Activated naive CD4-positive, alpha-beta T cell treated with anti-CD3 and anti-CD28 coated beads, Interleukin-2, amount 50 U/mL, for 16 hours (primary cell): ENCODE measurements around the gene DDX6.
"Not testable (repeated sequence)": the region's sequence is repeated elsewhere in the genome, so short reads cannot be mapped to it uniquely, and the experiment has no call there.

Source experiments
- DNase-seq: peaks from one replicate; pipeline ENCODE4 v3.0.0-alpha.2; 2020

Gene DDX6

GRCh38 chr11:118791111-118791960 is at the start of gene DDX6:
TSS of gene DDX6 (minus strand) at chr11:118791164. CDS start at chr11:118786251, 4,913 bp downstream.
- DNase-seq, result peak; percentile 91

- no peak for DNase-seq
Measured at GRCh38 chr11:118838905-118839553, 48.1 kb upstream of the DDX6 start.

GRCh38 chr11:118837868-118838267 is 46.9 kb upstream of the DDX6 start:
- no peak for DNase-seq

GRCh38 chr11:118834427-118835028 is 43.6 kb upstream of the DDX6 start:
- DNase-seq, result no peak

GRCh38 chr11:118827118-118827517 is 36.2 kb upstream of the DDX6 start:
- no peak for DNase-seq

GRCh38 chr11:118822936-118823510 is 32.1 kb upstream of the DDX6 start:
- not testable (repeated sequence) for DNase-seq

- DNase-seq, result no peak
Measured at GRCh38 chr11:118820412-118821357, 29.7 kb upstream of the DDX6 start.

GRCh38 chr11:118820025-118820379 is 29.0 kb upstream of the DDX6 start:
- DNase-seq, result not testable (repeated sequence)

- no peak for DNase-seq
Measured at GRCh38 chr11:118819334-118820024, 28.5 kb upstream of the DDX6 start.

- no peak for DNase-seq
Measured at GRCh38 chr11:118818130-118818529, 27.2 kb upstream of the DDX6 start.

- DNase-seq, result no peak
Measured at GRCh38 chr11:118813551-118813950, 22.6 kb upstream of the DDX6 start.

GRCh38 chr11:118812485-118812884 is 21.5 kb upstream of the DDX6 start:
- no peak for DNase-seq

- DNase-seq, result no peak
Measured at GRCh38 chr11:118807800-118808778, 17.1 kb upstream of the DDX6 start.

- no peak for DNase-seq
Measured at GRCh38 chr11:118806400-118806799, 15.4 kb upstream of the DDX6 start.

GRCh38 chr11:118804094-118804493 is 13.1 kb upstream of the DDX6 start:
- no peak for DNase-seq

GRCh38 chr11:118799372-118799771 is 8.4 kb upstream of the DDX6 start:
- DNase-seq, result no peak

GRCh38 chr11:118797510-118797909 is 6.5 kb upstream of the DDX6 start:
- DNase-seq, result no peak

- DNase-seq, result peak; percentile 65
Measured at GRCh38 chr11:118792570-118793124, 1.7 kb upstream of the DDX6 start.

GRCh38 chr11:118791961-118792569 is 1.1 kb upstream of the DDX6 start:
- peak; percentile 41 for DNase-seq
